ENCODE measurements around the gene ARHGAP23. TPM values are rescaled to one million over a fixed set of nuclear protein-coding genes. Genes with fewer than 3 reads are reported as not detected.
"Not testable (repeated sequence)": the region's sequence is repeated elsewhere in the genome, so short reads cannot be mapped to it uniquely, and the experiment has no call there.

ARHGAP23 gene
- total RNA-seq, 5 donors from 2014 or later (not counting 1 experiment from before 2014, with no cell fraction given) = 0.40 to 1.2 (median 0.61) TPM

DNA sequence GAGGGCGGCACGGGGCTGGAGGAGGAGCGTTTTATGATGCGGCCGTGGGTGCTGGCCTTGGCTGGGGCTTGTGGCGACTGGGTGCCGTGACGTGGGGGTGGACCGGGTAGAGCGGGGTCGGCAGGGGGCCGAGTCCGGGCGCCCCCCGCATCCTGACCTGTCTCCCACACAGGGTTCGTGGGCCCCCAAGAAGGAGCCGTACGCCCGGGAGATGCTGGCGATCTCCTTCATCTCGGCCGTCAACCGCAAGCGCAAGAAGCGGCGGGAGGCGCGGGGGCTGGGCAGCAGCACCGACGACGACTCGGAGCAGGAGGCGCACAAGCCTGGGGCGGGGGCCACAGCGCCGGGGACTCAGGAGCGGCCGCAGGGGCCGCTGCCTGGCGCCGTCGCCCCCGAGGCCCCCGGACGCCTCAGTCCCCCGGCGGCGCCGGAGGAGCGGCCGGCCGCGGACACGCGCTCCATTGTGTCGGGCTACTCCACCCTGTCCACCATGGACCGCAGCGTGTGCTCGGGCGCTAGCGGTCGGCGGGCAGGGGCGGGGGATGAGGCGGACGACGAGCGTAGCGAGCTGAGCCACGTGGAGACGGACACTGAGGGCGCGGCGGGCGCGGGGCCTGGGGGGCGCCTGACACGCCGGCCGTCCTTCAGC lies 81.6 kb downstream of the ARHGAP23 start:
- peak overlapping the region; percentile 21 to 42 for H3K4me3 ChIP-seq (ENCODE audit: control insufficient read depth in 1 of 2, extremely low read depth in 1 of 2, low read length in 1 of 2)
- Mint-ChIP-seq H3K27ac (no peak overlapping the region), H3K36me3 (no peaks in the 10 kb centered on the region), H3K9me3 (no peaks in the 10 kb centered on the region), H3K4me3 (peak overlapping the region; percentile 75 to 83 (median 78)), H3K27me3 (peaks cover 39 to 40% of the 10 kb centered on the region in 2 donors), H3K4me1 (peaks cover 5 to 19% (median 6%) of the 10 kb centered on the region in 3 donors)
- H3K9me3 ChIP-seq = no peaks in the 10 kb centered on the region
- H3K27me3 ChIP-seq (replicated peaks in 1 of 2; ENCODE audit: control insufficient read depth in 2 of 2, extremely low read depth in 1 of 2, insufficient read depth in 2 of 2, low read length in 1 of 2) = peaks cover 0 to 60% of the 10 kb centered on the region in 2 experiments
- ChIA-PET CTCF (interaction anchor here (0.5 to 0.7 kb wide), 3 partner anchors 48 to 195 kb away, joined by 3 read pairs; no protein-coding TSS in a partner anchor), POLR2A (no interaction called here)
- H3K4me1 ChIP-seq (ENCODE audit: control insufficient read depth in 1 of 2, extremely low read depth in 1 of 2, insufficient read depth in 2 of 2, low read length in 2 of 2) = peaks cover 5 to 9% of the 10 kb centered on the region in 2 experiments
- no peaks in the 10 kb centered on the region for H3K36me3 ChIP-seq (ENCODE audit: control insufficient read depth in 2 of 2, extremely low read depth in 1 of 2, insufficient read depth in 1 of 2, low read length in 1 of 2)
- no peak for DNase-seq
- ATAC-seq (replicated peaks in 1 of 4) = peak; percentile 17 to 50 (median 22)
- no peak overlapping the region for H3K27ac ChIP-seq (ENCODE audit: low read length)
- WGBS (ENCODE audit: insufficient coverage) = 9% methylated on average over 80 of the region's 80 CpGs

DNA sequence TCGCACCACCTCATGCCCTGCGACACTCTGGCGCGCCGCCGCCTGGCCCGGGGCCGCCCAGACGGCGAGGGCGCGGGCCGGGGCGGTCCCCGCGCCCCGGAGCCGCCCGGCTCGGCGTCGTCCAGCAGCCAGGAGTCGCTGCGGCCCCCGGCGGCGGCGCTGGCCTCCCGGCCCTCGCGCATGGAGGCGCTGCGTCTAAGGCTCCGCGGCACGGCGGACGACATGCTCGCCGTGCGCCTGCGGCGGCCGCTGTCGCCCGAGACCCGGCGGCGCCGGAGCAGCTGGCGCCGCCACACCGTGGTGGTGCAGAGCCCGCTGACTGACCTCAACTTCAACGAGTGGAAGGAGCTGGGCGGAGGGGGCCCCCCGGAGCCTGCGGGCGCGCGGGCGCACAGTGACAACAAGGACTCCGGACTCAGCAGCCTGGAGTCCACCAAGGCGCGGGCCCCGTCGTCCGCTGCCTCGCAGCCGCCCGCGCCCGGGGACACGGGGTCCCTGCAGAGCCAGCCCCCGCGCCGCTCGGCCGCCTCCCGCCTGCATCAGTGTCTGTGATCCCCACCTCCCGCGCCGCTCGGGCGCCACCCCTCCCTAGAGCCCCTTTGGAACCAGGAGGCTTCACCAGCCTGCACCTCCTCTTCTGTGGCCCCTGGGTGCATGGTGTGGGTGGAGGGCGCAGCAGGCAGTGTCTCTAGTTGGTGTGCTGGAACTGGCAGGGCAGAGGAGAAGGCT lies 82.3 kb downstream of the ARHGAP23 start:
- ChIA-PET POLR2A (no interaction called here), CTCF (no interaction called here)
- Mint-ChIP-seq H3K4me3 (peak overlapping the region; percentile 43 to 56 (median 44)), H3K27me3 (peaks cover 39 to 40% of the 10 kb centered on the region in 2 donors), H3K9me3 (no peaks in the 10 kb centered on the region), H3K36me3 (no peaks in the 10 kb centered on the region), H3K4me1 (peaks cover 5 to 19% (median 6%) of the 10 kb centered on the region in 3 donors), H3K27ac (peak overlapping the region in 1 of 2 donors; percentile 66)
- peaks cover 0 to 60% of the 10 kb centered on the region in 2 experiments for H3K27me3 ChIP-seq (replicated peaks in 1 of 2; ENCODE audit: control insufficient read depth in 2 of 2, extremely low read depth in 1 of 2, insufficient read depth in 2 of 2, low read length in 1 of 2)
- H3K4me1 ChIP-seq (ENCODE audit: control insufficient read depth in 1 of 2, extremely low read depth in 1 of 2, insufficient read depth in 2 of 2, low read length in 2 of 2) = peaks cover 5 to 9% of the 10 kb centered on the region in 2 experiments
- H3K4me3 ChIP-seq (ENCODE audit: control insufficient read depth in 1 of 2, extremely low read depth in 1 of 2, low read length in 1 of 2) = peak overlapping the region in 1 of 2 donors; percentile 30
- H3K27ac ChIP-seq (ENCODE audit: low read length) = no peak overlapping the region
- H3K9me3 ChIP-seq = no peaks in the 10 kb centered on the region
- DNase-seq (no peak), ATAC-seq (replicated peaks in 1 of 4) (peak in 3 of 4 experiments; percentile 26 to 34 (median 28))
- H3K36me3 ChIP-seq (ENCODE audit: control insufficient read depth in 2 of 2, extremely low read depth in 1 of 2, insufficient read depth in 1 of 2, low read length in 1 of 2) = no peaks in the 10 kb centered on the region
- WGBS (ENCODE audit: insufficient coverage) = 17% methylated on average over 73 of the region's 86 CpGs

DNA sequence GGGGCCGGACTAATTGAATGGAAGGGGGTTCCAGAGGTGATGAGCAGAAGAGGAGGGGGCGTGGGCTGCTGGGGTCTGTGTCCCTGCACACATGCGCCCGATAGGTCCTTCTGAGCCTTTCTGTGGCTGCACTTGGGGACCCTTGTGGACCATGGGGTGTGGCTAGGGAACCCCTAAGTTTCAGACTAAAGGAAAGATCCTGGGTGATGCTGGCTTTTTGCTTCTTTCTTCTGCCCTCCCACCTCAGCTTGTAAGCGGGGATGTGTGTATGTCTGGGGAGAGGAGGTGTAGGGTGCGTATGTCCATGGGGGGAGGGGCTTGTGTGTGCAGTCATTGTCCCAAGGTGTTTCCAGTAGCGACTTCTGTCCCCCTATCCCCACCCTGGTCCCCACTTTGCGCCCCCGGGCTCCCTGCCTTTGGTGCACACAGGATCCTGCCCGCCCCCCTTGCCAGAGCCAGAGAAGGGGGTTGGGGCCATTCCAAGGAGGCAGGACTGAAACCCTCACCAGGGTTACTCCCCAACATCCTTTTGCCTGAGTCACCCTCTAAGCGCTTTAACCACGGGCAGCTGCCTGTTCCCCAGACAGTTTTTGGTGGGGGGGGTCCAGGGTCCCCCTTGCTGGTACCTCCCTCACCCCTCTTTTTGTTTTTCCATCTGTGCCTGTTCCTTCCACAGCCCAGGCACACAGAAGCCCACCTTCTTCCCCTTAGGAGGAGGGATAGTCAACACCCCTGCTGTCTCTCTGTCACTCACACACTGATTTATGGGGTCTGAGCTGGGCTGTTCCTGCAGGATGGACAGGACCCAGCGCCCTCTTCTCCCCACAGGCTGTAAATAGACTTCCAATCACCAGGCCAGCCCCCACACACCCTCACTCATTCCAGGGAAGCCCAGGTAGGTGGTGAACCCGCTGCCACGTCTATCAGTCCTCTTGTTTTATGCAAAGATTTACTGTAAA lies 83.2 kb downstream of the ARHGAP23 start:
- H3K4me1 Mint-ChIP-seq = peaks cover 5 to 19% (median 6%) of the 10 kb centered on the region in 3 donors
- CTCF ChIA-PET = no interaction called here
- no peaks in the 10 kb centered on the region for H3K9me3 Mint-ChIP-seq
- Histone ChIP-seq H3K4me1 (ENCODE audit: control insufficient read depth in 1 of 2, extremely low read depth in 1 of 2, insufficient read depth in 2 of 2, low read length in 2 of 2) (peaks cover 5 to 9% of the 10 kb centered on the region in 2 experiments), H3K36me3 (ENCODE audit: control insufficient read depth in 2 of 2, extremely low read depth in 1 of 2, insufficient read depth in 1 of 2, low read length in 1 of 2) (no peaks in the 10 kb centered on the region), H3K4me3 (ENCODE audit: control insufficient read depth in 1 of 2, extremely low read depth in 1 of 2, low read length in 1 of 2) (peak overlapping the region in 1 of 2 donors; percentile 23), H3K27me3 (replicated peaks in 1 of 2; ENCODE audit: control insufficient read depth in 2 of 2, extremely low read depth in 1 of 2, insufficient read depth in 2 of 2, low read length in 1 of 2) (peaks cover 0 to 57% of the 10 kb centered on the region in 2 experiments), H3K9me3 (no peaks in the 10 kb centered on the region), H3K27ac (ENCODE audit: low read length) (no peak overlapping the region)
- WGBS (ENCODE audit: insufficient coverage) = 80% methylated on average over 3 of the region's 15 CpGs
- peaks cover 39 to 40% of the 10 kb centered on the region in 2 donors for H3K27me3 Mint-ChIP-seq
- H3K36me3 Mint-ChIP-seq = no peaks in the 10 kb centered on the region
- peak overlapping the region; percentile 43 to 56 (median 44) for H3K4me3 Mint-ChIP-seq
- H3K27ac Mint-ChIP-seq = peak overlapping the region in 1 of 2 donors; percentile 66
- ATAC-seq (replicated peaks in 1 of 4) (no peak), DNase-seq (no peak)
- POLR2A ChIA-PET = no interaction called here

DNA sequence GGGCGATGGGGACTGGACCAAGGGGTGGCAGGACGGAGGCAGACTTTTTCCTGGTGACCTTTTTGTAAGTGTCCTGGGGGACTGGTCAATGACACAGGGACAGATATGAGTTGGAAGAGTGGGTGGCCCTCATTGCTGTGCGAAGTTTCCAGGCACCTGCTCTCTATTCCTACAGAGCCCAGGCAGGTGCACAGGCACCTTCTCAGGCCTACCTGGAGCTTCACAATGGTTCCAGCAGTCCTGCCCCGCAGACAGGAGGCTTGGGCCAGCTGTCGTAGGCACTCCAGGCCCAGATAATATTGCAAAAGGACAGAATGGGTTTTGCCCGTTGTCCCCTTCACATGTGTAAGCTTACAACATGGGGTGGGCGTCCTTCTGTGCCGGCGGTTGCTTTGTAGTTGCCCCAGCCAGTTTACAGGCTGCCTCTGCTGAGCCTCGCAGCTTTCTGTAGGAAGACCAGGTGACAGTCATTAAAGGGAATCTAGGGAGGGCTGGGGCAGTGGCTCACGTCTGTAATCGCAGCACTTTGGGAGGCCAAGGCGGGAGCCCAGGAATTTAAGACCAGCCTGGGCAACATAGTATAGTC lies 84.3 kb downstream of the ARHGAP23 start:
- POLR2A ChIA-PET = no interaction called here
- Histone ChIP-seq H3K9me3 (no peaks in the 10 kb centered on the region), H3K27ac (ENCODE audit: low read length) (no peak overlapping the region), H3K4me3 (ENCODE audit: control insufficient read depth in 1 of 2, extremely low read depth in 1 of 2, low read length in 1 of 2) (no peak overlapping the region), H3K4me1 (ENCODE audit: control insufficient read depth in 1 of 2, extremely low read depth in 1 of 2, insufficient read depth in 2 of 2, low read length in 2 of 2) (peaks cover 5 to 9% of the 10 kb centered on the region in 2 experiments), H3K36me3 (ENCODE audit: control insufficient read depth in 2 of 2, extremely low read depth in 1 of 2, insufficient read depth in 1 of 2, low read length in 1 of 2) (no peaks in the 10 kb centered on the region), H3K27me3 (replicated peaks in 1 of 2; ENCODE audit: control insufficient read depth in 2 of 2, extremely low read depth in 1 of 2, insufficient read depth in 2 of 2, low read length in 1 of 2) (peaks cover 0 to 59% of the 10 kb centered on the region in 2 experiments)
- DNase-seq (no peak), ATAC-seq (replicated peaks in 1 of 4) (no peak)
- no peak overlapping the region for H3K27ac Mint-ChIP-seq
- no peaks in the 10 kb centered on the region for H3K36me3 Mint-ChIP-seq
- H3K4me1 Mint-ChIP-seq = peaks cover 5 to 19% (median 6%) of the 10 kb centered on the region in 3 donors
- H3K9me3 Mint-ChIP-seq = no peaks in the 10 kb centered on the region
- H3K27me3 Mint-ChIP-seq = peaks cover 38 to 39% of the 10 kb centered on the region in 2 donors
- CTCF ChIA-PET = interaction anchor here in 1 of 2 donors (1.1 kb wide), 1 partner anchor 47 kb away, joined by 3 read pairs; no protein-coding TSS in a partner anchor
- H3K4me3 Mint-ChIP-seq = no peak overlapping the region
- 82% methylated on average over 9 of the region's 13 CpGs for WGBS (ENCODE audit: insufficient coverage)

DNA sequence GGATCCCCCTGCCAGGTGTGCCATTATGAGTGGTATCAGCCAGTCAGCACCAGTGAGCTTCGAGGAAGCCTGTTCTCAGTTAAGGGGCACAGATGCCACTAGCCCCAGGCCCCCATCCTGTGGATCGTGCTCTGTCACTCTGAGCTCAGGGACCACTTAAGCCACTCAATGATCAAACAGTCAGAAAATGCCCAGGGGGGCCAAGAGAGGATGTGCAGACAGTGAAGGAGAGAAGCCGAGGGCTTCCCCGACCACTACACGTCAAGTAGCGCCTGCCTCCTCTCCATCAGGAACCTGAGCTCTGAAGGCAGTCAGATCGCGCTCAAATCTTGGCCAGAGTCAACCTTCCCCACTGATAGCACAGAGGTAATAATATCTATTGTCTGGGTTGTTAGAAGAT lies 98.3 kb downstream of the ARHGAP23 start:
- CTCF ChIA-PET = not testable (repeated sequence)
- WGBS (ENCODE audit: insufficient coverage) = 43% methylated on average over 2 of the region's 8 CpGs

More for the DNA sequence above, 98.3 kb downstream of the ARHGAP23 start:
- POLR2A ChIA-PET; H3K4me3 ChIP-seq (ENCODE audit: control insufficient read depth in 1 of 2, extremely low read depth in 1 of 2, low read length in 1 of 2); H3K27ac Mint-ChIP-seq; H3K27ac ChIP-seq (ENCODE audit: low read length); H3K9me3 Mint-ChIP-seq; ATAC-seq (replicated peaks in 1 of 4); H3K4me3 Mint-ChIP-seq; DNase-seq; H3K4me1 Mint-ChIP-seq; H3K4me1 ChIP-seq (ENCODE audit: control insufficient read depth in 1 of 2, extremely low read depth in 1 of 2, insufficient read depth in 2 of 2, low read length in 2 of 2); H3K36me3 Mint-ChIP-seq; H3K9me3 ChIP-seq; H3K36me3 ChIP-seq (ENCODE audit: control insufficient read depth in 2 of 2, extremely low read depth in 1 of 2, insufficient read depth in 1 of 2, low read length in 1 of 2): not testable (repeated sequence)
- H3K27me3 Mint-ChIP-seq = peaks cover 19 to 29% of the 10 kb centered on the region in 2 donors
- H3K27me3 ChIP-seq (replicated peaks in 1 of 2; ENCODE audit: control insufficient read depth in 2 of 2, extremely low read depth in 1 of 2, insufficient read depth in 2 of 2, low read length in 1 of 2) = peaks cover 0 to 20% of the 10 kb centered on the region in 2 experiments

Measured in T-cell (primary cell).